HEK293 (cell line): ENCODE data around the gene GDPD3.

Experiments
- BCL11A ChIP-seq: fragments of 450-650 bp; formaldehyde crosslinking; IDR thresholded peaks from 2 replicates; pipeline ENCODE4 v1.5.1; 2016; ENCODE audit warnings: low read depth, missing biosample characterization, missing genetic modification characterization
- EGR2 ChIP-seq: fragments of 450-650 bp; formaldehyde crosslinking; IDR thresholded peaks from 2 replicates; pipeline ENCODE4 v1.5.1; 2016; ENCODE audit warnings: low read depth, missing biosample characterization, missing genetic modification characterization
- IKZF3 ChIP-seq: fragments of 450-650 bp; IDR thresholded peaks from 2 replicates; pipeline ENCODE4 v1.5.0; 2018; ENCODE audit warnings: missing biosample characterization, mild to moderate bottlenecking, missing genetic modification characterization, moderate library complexity
- KLF10 ChIP-seq: fragments of 450-650 bp; IDR thresholded peaks from 2 replicates; pipeline ENCODE4 v1.5.1; 2018; ENCODE audit warnings: missing biosample characterization, mild to moderate bottlenecking, missing genetic modification characterization
- REPIN1 ChIP-seq: fragments of 450-650 bp; formaldehyde crosslinking; IDR thresholded peaks from 2 replicates; pipeline ENCODE4 v1.5.1; 2017; ENCODE audit warnings: missing biosample characterization, missing genetic modification characterization, low read depth
- SP2 ChIP-seq: fragments of 450-650 bp; formaldehyde crosslinking; IDR thresholded peaks from 2 replicates; pipeline ENCODE4 v1.5.1; 2016; ENCODE audit warnings: missing biosample characterization, missing genetic modification characterization
- WT1 ChIP-seq: fragments of 450-650 bp; formaldehyde crosslinking; IDR thresholded peaks from 2 replicates; pipeline ENCODE4 v1.5.1; 2016; ENCODE audit warnings: missing biosample characterization, missing genetic modification characterization
- ZBTB10 ChIP-seq: fragments of 450-650 bp; formaldehyde crosslinking; IDR thresholded peaks from 2 replicates; pipeline ENCODE4 v1.5.1; 2016; ENCODE audit warnings: missing biosample characterization, missing genetic modification characterization
- ZBTB17 ChIP-seq: fragments of 450-650 bp; formaldehyde crosslinking; IDR thresholded peaks from 2 replicates; pipeline ENCODE4 v1.5.1; 2016; ENCODE audit warnings: missing biosample characterization, missing genetic modification characterization
- ZBTB6 ChIP-seq: fragments of 450-650 bp; formaldehyde crosslinking; IDR thresholded peaks from 2 replicates; pipeline ENCODE4 v1.5.1; 2017; ENCODE audit warnings: missing biosample characterization, missing genetic modification characterization
- ZBTB7A ChIP-seq: fragments of 450-650 bp; formaldehyde crosslinking; IDR thresholded peaks from 2 replicates; pipeline ENCODE4 v1.5.1; 2016; ENCODE audit warnings: low read depth, missing biosample characterization, missing genetic modification characterization
- ZFP37 ChIP-seq: fragments of 450-650 bp; formaldehyde crosslinking; IDR thresholded peaks from 2 replicates; pipeline ENCODE4 v1.5.1; 2016; ENCODE audit warnings: missing biosample characterization, missing genetic modification characterization
- ZFP41 ChIP-seq: fragments of 450-650 bp; formaldehyde crosslinking; IDR thresholded peaks from 2 replicates; pipeline ENCODE4 v1.5.1; 2016; ENCODE audit warnings: missing biosample characterization, missing genetic modification characterization, borderline replicate concordance
- ZNF221 ChIP-seq: fragments of 450-650 bp; formaldehyde crosslinking; IDR thresholded peaks from 2 replicates; pipeline ENCODE4 v1.5.1; 2017; ENCODE audit warnings: missing biosample characterization, missing genetic modification characterization, borderline replicate concordance
- ZNF239 ChIP-seq: fragments of 450-650 bp; formaldehyde crosslinking; IDR thresholded peaks from 2 replicates; pipeline ENCODE4 v1.5.1; 2016; ENCODE audit warnings: missing biosample characterization, missing genetic modification characterization
- ZNF311 ChIP-seq: fragments of 450-650 bp; formaldehyde crosslinking; IDR thresholded peaks from 2 replicates; pipeline ENCODE4 v1.5.1; 2017; ENCODE audit warnings: missing biosample characterization, missing genetic modification characterization, borderline replicate concordance
- ZNF324 ChIP-seq: fragments of 450-650 bp; formaldehyde crosslinking; IDR thresholded peaks from 2 replicates; pipeline ENCODE4 v1.5.1; 2016; ENCODE audit warnings: missing biosample characterization, missing genetic modification characterization
- ZNF501 ChIP-seq: fragments of 450-650 bp; formaldehyde crosslinking; IDR thresholded peaks from 2 replicates; pipeline ENCODE4 v1.5.1; 2016; ENCODE audit warnings: missing biosample characterization, missing genetic modification characterization
- ZNF529 ChIP-seq: fragments of 450-650 bp; formaldehyde crosslinking; IDR thresholded peaks from 2 replicates; pipeline ENCODE4 v1.5.1; 2017; ENCODE audit warnings: missing genetic modification characterization, missing biosample characterization; ENCODE audit not compliant: insufficient replicate concordance
- ZNF596 ChIP-seq: fragments of 450-650 bp; IDR thresholded peaks from 2 replicates; pipeline ENCODE4 v1.5.0; 2018; ENCODE audit warnings: missing biosample characterization, mild to moderate bottlenecking, missing genetic modification characterization, moderate library complexity
- ZNF621 ChIP-seq: fragments of 450-650 bp; formaldehyde crosslinking; IDR thresholded peaks from 2 replicates; pipeline ENCODE4 v1.5.1; 2017; ENCODE audit warnings: missing biosample characterization, missing genetic modification characterization
- ZNF654 ChIP-seq: fragments of 450-650 bp; formaldehyde crosslinking; IDR thresholded peaks from 2 replicates; pipeline ENCODE4 v1.5.1; 2016; ENCODE audit warnings: low read depth, missing biosample characterization, missing genetic modification characterization
- ZNF677 ChIP-seq: fragments of 450-650 bp; IDR thresholded peaks from 2 replicates; pipeline ENCODE4 v1.5.0; 2018; ENCODE audit warnings: missing biosample characterization, mild to moderate bottlenecking, missing genetic modification characterization, moderate library complexity
- ZNF843 ChIP-seq: fragments of 450-650 bp; formaldehyde crosslinking; IDR thresholded peaks from 2 replicates; pipeline ENCODE4 v1.5.1; 2016; ENCODE audit warnings: missing biosample characterization, missing genetic modification characterization
- ZSCAN18 ChIP-seq: fragments of 450-650 bp; formaldehyde crosslinking; IDR thresholded peaks from 2 replicates; pipeline ENCODE4 v1.5.1; 2016; ENCODE audit warnings: missing biosample characterization, missing genetic modification characterization
- ZSCAN30 ChIP-seq: fragments of 450-650 bp; IDR thresholded peaks from 2 replicates; pipeline ENCODE4 v1.5.1; 2018; ENCODE audit warnings: missing biosample characterization, mild to moderate bottlenecking, missing genetic modification characterization, moderate library complexity
- ZXDB ChIP-seq: fragments of 450-650 bp; formaldehyde crosslinking; IDR thresholded peaks from 2 replicates; pipeline ENCODE4 v1.5.1; 2016; ENCODE audit warnings: missing biosample characterization, missing genetic modification characterization
- TF ChIP-seq, protein P1 (sequence below): fragments of 450-650 bp; formaldehyde crosslinking; IDR thresholded peaks from 2 replicates; pipeline ENCODE4 v1.5.1; 2016; ENCODE audit warnings: missing biosample characterization, missing genetic modification characterization
- TF ChIP-seq, protein P2 (sequence below): fragments of 450-650 bp; formaldehyde crosslinking; IDR thresholded peaks from 2 replicates; pipeline ENCODE4 v1.5.1; 2016; ENCODE audit warnings: missing biosample characterization, missing genetic modification characterization

GDPD3 gene

DNA sequence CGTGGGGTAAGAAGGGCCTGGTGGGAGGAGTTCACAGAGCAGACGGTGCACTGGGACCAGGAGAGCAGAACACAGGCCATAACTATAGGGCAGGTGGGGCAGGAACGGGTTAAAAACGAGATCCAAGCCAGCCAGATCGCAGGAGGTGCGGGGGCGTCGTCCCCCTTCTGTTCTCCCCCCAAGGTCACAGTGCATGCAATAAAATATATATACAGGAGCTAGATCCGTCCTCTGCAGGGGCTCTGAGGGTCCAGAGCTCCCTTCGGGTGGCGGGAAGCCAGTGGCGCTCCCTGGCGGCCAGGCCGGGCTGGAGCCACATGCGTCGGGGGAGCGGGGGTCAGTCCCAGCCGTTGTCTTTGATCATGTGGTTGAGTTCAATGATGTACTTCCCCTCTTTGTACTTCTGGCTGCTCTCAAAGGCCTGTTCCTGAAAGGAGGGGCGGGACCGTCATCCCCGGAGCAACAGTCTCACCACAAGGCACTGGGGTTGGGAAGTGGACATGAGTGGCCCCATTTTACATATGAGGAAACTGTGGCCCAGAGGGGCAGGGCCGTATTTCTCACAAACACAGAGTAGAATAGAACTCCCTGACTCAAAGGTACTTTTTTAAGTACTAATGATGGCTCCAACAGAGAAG is 20.8 kb downstream of the GDPD3 start (continued):
- no peak for TF ChIP-seq ZNF311 (tag by site-specific recombination)
- no peak for TF ChIP-seq ZNF621 (tag by site-specific recombination)
- peak; percentile 72; the same call in 1 of the 2 replicates for TF ChIP-seq EGR2
- TF ChIP-seq KLF10 (tag by site-specific recombination) = peak; percentile 41; the same call in 1 of the 2 replicates
- no peak for TF ChIP-seq REPIN1 (tag by site-specific recombination)
- peak; percentile 63 for TF ChIP-seq SP2 (tag by site-specific recombination)
- TF ChIP-seq ZXDB (tag by site-specific recombination) = peak; percentile 89
- no peak for TF ChIP-seq ZNF677 (tag by site-specific recombination)
- peak; percentile 79 for TF ChIP-seq ZBTB17
- TF ChIP-seq ZBTB10 (tag by site-specific recombination) = peak; percentile 45; the same call in 1 of the 2 replicates
- TF ChIP-seq ZNF221 (tag by site-specific recombination) = no peak
- TF ChIP-seq ZBTB7A (tag by site-specific recombination) = peak; percentile 82
- TF ChIP-seq ZSCAN18 (tag by site-specific recombination) = no peak
- no peak for TF ChIP-seq ZNF239 (tag by site-specific recombination)
- no peak for TF ChIP-seq ZNF501 (tag by site-specific recombination)
- TF ChIP-seq ZFP37 = no peak
- TF ChIP-seq, protein P1, sequence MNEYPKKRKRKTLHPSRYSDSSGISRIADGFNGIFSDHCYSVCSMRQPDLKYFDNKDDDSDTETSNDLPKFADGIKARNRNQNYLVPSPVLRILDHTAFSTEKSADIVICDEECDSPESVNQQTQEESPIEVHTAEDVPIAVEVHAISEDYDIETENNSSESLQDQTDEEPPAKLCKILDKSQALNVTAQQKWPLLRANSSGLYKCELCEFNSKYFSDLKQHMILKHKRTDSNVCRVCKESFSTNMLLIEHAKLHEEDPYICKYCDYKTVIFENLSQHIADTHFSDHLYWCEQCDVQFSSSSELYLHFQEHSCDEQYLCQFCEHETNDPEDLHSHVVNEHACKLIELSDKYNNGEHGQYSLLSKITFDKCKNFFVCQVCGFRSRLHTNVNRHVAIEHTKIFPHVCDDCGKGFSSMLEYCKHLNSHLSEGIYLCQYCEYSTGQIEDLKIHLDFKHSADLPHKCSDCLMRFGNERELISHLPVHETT = 0 out of 2 replicates have a peak, but pooled peaks have one; percentile 17
- no peak for TF ChIP-seq ZNF596
- peak; percentile 30 for TF ChIP-seq ZSCAN30 (tag by site-specific recombination)
- TF ChIP-seq ZFP41 (tag by site-specific recombination) = no peak
- TF ChIP-seq ZBTB6 = 0 out of 2 replicates have a peak, but pooled peaks have one; percentile 12
- no peak for TF ChIP-seq ZNF529 (tag by site-specific recombination)
- peak; percentile 15; the same call in 1 of the 2 replicates for TF ChIP-seq WT1 (tag by site-specific recombination)
- TF ChIP-seq, protein P2, sequence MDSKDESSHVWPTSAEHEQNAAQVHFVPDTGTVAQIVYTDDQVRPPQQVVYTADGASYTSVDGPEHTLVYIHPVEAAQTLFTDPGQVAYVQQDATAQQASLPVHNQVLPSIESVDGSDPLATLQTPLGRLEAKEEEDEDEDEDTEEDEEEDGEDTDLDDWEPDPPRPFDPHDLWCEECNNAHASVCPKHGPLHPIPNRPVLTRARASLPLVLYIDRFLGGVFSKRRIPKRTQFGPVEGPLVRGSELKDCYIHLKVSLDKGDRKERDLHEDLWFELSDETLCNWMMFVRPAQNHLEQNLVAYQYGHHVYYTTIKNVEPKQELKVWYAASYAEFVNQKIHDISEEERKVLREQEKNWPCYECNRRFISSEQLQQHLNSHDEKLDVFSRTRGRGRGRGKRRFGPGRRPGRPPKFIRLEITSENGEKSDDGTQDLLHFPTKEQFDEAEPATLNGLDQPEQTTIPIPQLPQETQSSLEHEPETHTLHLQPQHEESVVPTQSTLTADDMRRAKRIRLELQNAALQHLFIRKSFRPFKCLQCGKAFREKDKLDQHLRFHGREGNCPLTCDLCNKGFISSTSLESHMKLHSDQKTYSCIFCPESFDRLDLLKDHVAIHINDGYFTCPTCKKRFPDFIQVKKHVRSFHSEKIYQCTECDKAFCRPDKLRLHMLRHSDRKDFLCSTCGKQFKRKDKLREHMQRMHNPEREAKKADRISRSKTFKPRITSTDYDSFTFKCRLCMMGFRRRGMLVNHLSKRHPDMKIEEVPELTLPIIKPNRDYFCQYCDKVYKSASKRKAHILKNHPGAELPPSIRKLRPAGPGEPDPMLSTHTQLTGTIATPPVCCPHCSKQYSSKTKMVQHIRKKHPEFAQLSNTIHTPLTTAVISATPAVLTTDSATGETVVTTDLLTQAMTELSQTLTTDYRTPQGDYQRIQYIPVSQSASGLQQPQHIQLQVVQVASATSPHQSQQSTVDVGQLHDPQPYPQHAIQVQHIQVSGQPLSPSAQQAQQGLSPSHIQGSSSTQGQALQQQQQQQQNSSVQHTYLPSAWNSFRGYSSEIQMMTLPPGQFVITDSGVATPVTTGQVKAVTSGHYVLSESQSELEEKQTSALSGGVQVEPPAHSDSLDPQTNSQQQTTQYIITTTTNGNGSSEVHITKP (tag by site-specific recombination) = peak; percentile 87
- peak; percentile 40 for TF ChIP-seq ZNF654 (tag by site-specific recombination)
- TF ChIP-seq BCL11A (tag by site-specific recombination) = peak; percentile 62
- TF ChIP-seq IKZF3 (tag by site-specific recombination) = peak; percentile 76
- TF ChIP-seq ZNF843 (tag by site-specific recombination) = no peak
- TF ChIP-seq ZNF324 (tag by site-specific recombination) = peak; percentile 19; the same call in 1 of the 2 replicates
